Trophoblast cell (in vitro differentiated cells and primary cell): Measurements from ENCODE around the gene PRKCE.

Experiments
- DNase-seq, 2 donors: peaks; one replicate each; pipeline ENCODE4 v3.0.0-alpha.2; 2016
- H2AFZ ChIP-seq: 2 replicates; pipeline ENCODE4 v1.6.1; 2013; ENCODE audit warnings: low read length, moderate library complexity, mild to moderate bottlenecking; ENCODE audit not compliant: insufficient read depth, poor library complexity
- H2AK5ac ChIP-seq: 2 replicates; pipeline ENCODE4 v1.6.1; 2013; ENCODE audit warnings: mild to moderate bottlenecking, low read length
- H2BK120ac ChIP-seq: 2 replicates; pipeline ENCODE4 v1.6.1; 2013; ENCODE audit warnings: low read length, mild to moderate bottlenecking, moderate library complexity; ENCODE audit not compliant: insufficient read depth, poor library complexity
- H2BK12ac ChIP-seq: 2 replicates; pipeline ENCODE4 v1.6.1; 2013; ENCODE audit warnings: mild to moderate bottlenecking, low read length, moderate library complexity
- H2BK5ac ChIP-seq: 2 replicates; pipeline ENCODE4 v1.6.1; 2013; ENCODE audit warnings: low read length, low read depth, moderate library complexity, mild to moderate bottlenecking; ENCODE audit not compliant: poor library complexity
- H3K14ac ChIP-seq: 2 replicates; pipeline ENCODE4 v1.6.1; 2013; ENCODE audit warnings: mild to moderate bottlenecking, low read length
- H3K18ac ChIP-seq: 2 replicates; pipeline ENCODE4 v1.6.1; 2013; ENCODE audit warnings: mild to moderate bottlenecking, low read length
- H3K23ac ChIP-seq: 2 replicates; pipeline ENCODE4 v1.6.1; 2013; ENCODE audit warnings: low read length
- H3K27ac ChIP-seq: 2 replicates; pipeline ENCODE4 v1.5.1; 2013; ENCODE audit warnings: low read depth, mild to moderate bottlenecking, inconsistent platforms, low read length, moderate library complexity
- H3K27me3 ChIP-seq: 2 replicates; pipeline ENCODE4 v1.6.1; 2013; ENCODE audit warnings: inconsistent platforms, mild to moderate bottlenecking, low read length, moderate library complexity; ENCODE audit not compliant: insufficient read depth
- H3K36me3 ChIP-seq, 2 experiments: 1 replicate in 1 of 2; 2 replicates in 1 of 2; pipeline ENCODE4 v1.6.1; 2013; ENCODE audit warnings: low read length in 2 of 2, mild to moderate bottlenecking in 2 of 2, moderate library complexity in 1 of 2; ENCODE audit not compliant: insufficient read depth in 2 of 2, control insufficient read depth in 1 of 2
- H3K4ac ChIP-seq: 2 replicates; pipeline ENCODE4 v1.6.1; 2013; ENCODE audit warnings: low read depth, mild to moderate bottlenecking, low read length, moderate library complexity
- H3K4me1 ChIP-seq, 2 experiments: 1 replicate in 1 of 2; 2 replicates in 1 of 2; pipeline ENCODE4 v1.6.1; 2013; ENCODE audit warnings: low read length in 2 of 2, mild to moderate bottlenecking in 2 of 2, moderate library complexity in 1 of 2; ENCODE audit not compliant: insufficient read depth in 2 of 2, control insufficient read depth in 1 of 2
- H3K4me2 ChIP-seq: 2 replicates; pipeline ENCODE4 v1.6.1; 2013; ENCODE audit warnings: inconsistent platforms, mild to moderate bottlenecking, low read length, moderate library complexity
- H3K4me3 ChIP-seq: 2 replicates; pipeline ENCODE4 v1.5.1; 2013; ENCODE audit warnings: mild to moderate bottlenecking, low read depth, low read length, inconsistent platforms
- H3K79me1 ChIP-seq: one replicate; pipeline ENCODE4 v1.6.1; 2013; ENCODE audit warnings: low read length
- H3K79me2 ChIP-seq: 2 replicates; pipeline ENCODE4 v1.6.1; 2013; ENCODE audit warnings: low read length, mild to moderate bottlenecking; ENCODE audit not compliant: control insufficient read depth, insufficient read depth, poor library complexity
- H3K9ac ChIP-seq: 2 replicates; pipeline ENCODE4 v1.6.1; 2013; ENCODE audit warnings: mild to moderate bottlenecking, low read length
- H3K9me3 ChIP-seq: 2 replicates; pipeline ENCODE4 v1.6.1; 2013; ENCODE audit warnings: low read depth, mild to moderate bottlenecking, control low read depth, inconsistent platforms, low read length; ENCODE audit not compliant: insufficient read depth
- H4K12ac ChIP-seq: 2 replicates; pipeline ENCODE4 v1.6.1; 2013; ENCODE audit warnings: low read depth, mild to moderate bottlenecking, low read length, moderate library complexity
- H4K8ac ChIP-seq: 2 replicates; pipeline ENCODE4 v1.6.1; 2013; ENCODE audit warnings: low read depth, mild to moderate bottlenecking, low read length, moderate library complexity
- H4K91ac ChIP-seq: one replicate; pipeline ENCODE4 v1.6.1; 2013; ENCODE audit warnings: low read depth, mild to moderate bottlenecking, low read length, moderate library complexity
- WGBS: extraction: QIAGEN DNeasy Blood & Tissue Kit; methylation state at CpG from one replicate; pipeline ENCODE4 v1.1.7; 2013; ENCODE audit warnings: missing lambda C conversion rate; ENCODE audit not compliant: insufficient read length, insufficient coverage; ENCODE audit errors: extremely low coverage; 5-methylcytosine and 5-hydroxymethylcytosine counted together

PRKCE gene

GRCh38 chr2:46123013-46123412 lies 471.5 kb downstream of the PRKCE start:
- no peak overlapping the region for H2BK5ac ChIP-seq
- H4K91ac ChIP-seq = no peak overlapping the region
- H3K27ac ChIP-seq = no peak overlapping the region
- no peak overlapping the region for H2BK12ac ChIP-seq
- DNase-seq = no peak
- no peaks in the 10 kb centered on the region for H3K36me3 ChIP-seq
- no peak overlapping the region for H2BK120ac ChIP-seq
- no peak overlapping the region for H3K23ac ChIP-seq
- H3K18ac ChIP-seq = no peak overlapping the region
- H4K12ac ChIP-seq = no peak overlapping the region
- no peak overlapping the region for H3K4me3 ChIP-seq
- no peaks in the 10 kb centered on the region for H3K79me1 ChIP-seq
- peaks cover 2 to 4% of the 10 kb centered on the region in 2 experiments for H3K4me1 ChIP-seq
- no peak overlapping the region for H3K4ac ChIP-seq
- H4K8ac ChIP-seq = no peak overlapping the region
- H3K4me2 ChIP-seq = no peak overlapping the region
- H2AK5ac ChIP-seq = no peak overlapping the region
- no peak overlapping the region for H2AFZ ChIP-seq
- no peaks in the 10 kb centered on the region for H3K79me2 ChIP-seq
- no peaks in the 10 kb centered on the region for H3K9me3 ChIP-seq
- H3K27me3 ChIP-seq = no peaks in the 10 kb centered on the region
- H3K14ac ChIP-seq = no peak overlapping the region
- H3K9ac ChIP-seq = no peak overlapping the region

GRCh38 chr2:46125798-46126197 lies 474.3 kb downstream of the PRKCE start:
- no peak for DNase-seq
- Histone ChIP-seq H3K4ac (no peak overlapping the region), H3K79me1 (no peaks in the 10 kb centered on the region), H3K9ac (no peak overlapping the region), H2AFZ (no peak overlapping the region), H3K4me3 (no peak overlapping the region), H3K36me3 (no peaks in the 10 kb centered on the region), H3K4me1 (peaks cover 0 to 4% of the 10 kb centered on the region in 2 experiments), H2AK5ac (no peak overlapping the region), H2BK12ac (peak overlapping the region; percentile 68), H2BK120ac (no peak overlapping the region), H3K4me2 (no peak overlapping the region), H4K12ac (no peak overlapping the region), H3K18ac (no peak overlapping the region), H4K8ac (no peak overlapping the region), H4K91ac (no peak overlapping the region), H3K9me3 (no peaks in the 10 kb centered on the region), H3K27me3 (no peaks in the 10 kb centered on the region), H3K27ac (no peak overlapping the region), H3K23ac (no peak overlapping the region), H2BK5ac (no peak overlapping the region), H3K14ac (no peak overlapping the region), H3K79me2 (no peaks in the 10 kb centered on the region)
- no CpG with 5 or more reads among the region's 4 CpGs for WGBS

GRCh38 chr2:46126571-46126970 lies 475.1 kb downstream of the PRKCE start:
- H3K4me2 ChIP-seq = no peak overlapping the region
- H3K4me3 ChIP-seq = no peak overlapping the region
- no peak overlapping the region for H3K18ac ChIP-seq
- H2AK5ac ChIP-seq = no peak overlapping the region
- H3K9me3 ChIP-seq = no peaks in the 10 kb centered on the region
- no peak overlapping the region for H3K9ac ChIP-seq
- no peak overlapping the region for H3K27ac ChIP-seq
- no peaks in the 10 kb centered on the region for H3K79me2 ChIP-seq
- no peak overlapping the region for H3K4ac ChIP-seq
- no CpG with 5 or more reads among the region's 4 CpGs for WGBS
- no peaks in the 10 kb centered on the region for H3K36me3 ChIP-seq
- no peak overlapping the region for H4K91ac ChIP-seq
- H2BK12ac ChIP-seq = no peak overlapping the region
- H4K12ac ChIP-seq = no peak overlapping the region
- no peaks in the 10 kb centered on the region for H3K79me1 ChIP-seq
- H2BK120ac ChIP-seq = no peak overlapping the region
- no peak overlapping the region for H2BK5ac ChIP-seq
- H3K27me3 ChIP-seq = no peaks in the 10 kb centered on the region
- no peak overlapping the region for H3K23ac ChIP-seq
- peaks cover 0 to under 1% of the 10 kb centered on the region in 2 experiments for H3K4me1 ChIP-seq
- H3K14ac ChIP-seq = no peak overlapping the region
- no peak overlapping the region for H2AFZ ChIP-seq
- H4K8ac ChIP-seq = no peak overlapping the region
- no peak for DNase-seq

- Histone ChIP-seq H3K79me1 (no peaks in the 10 kb centered on the region), H2BK5ac (no peak overlapping the region), H3K9me3 (peaks cover under 1% of the 10 kb centered on the region), H3K23ac (no peak overlapping the region), H2AFZ (no peak overlapping the region), H2AK5ac (no peak overlapping the region), H3K36me3 (no peaks in the 10 kb centered on the region), H4K8ac (no peak overlapping the region), H4K91ac (no peak overlapping the region), H3K4me1 (no peaks in the 10 kb centered on the region), H2BK120ac (no peak overlapping the region), H2BK12ac (peak overlapping the region; percentile 30), H3K14ac (no peak overlapping the region), H4K12ac (no peak overlapping the region), H3K4me3 (no peak overlapping the region), H3K4me2 (no peak overlapping the region), H3K4ac (no peak overlapping the region), H3K79me2 (no peaks in the 10 kb centered on the region), H3K27ac (no peak overlapping the region), H3K27me3 (no peaks in the 10 kb centered on the region), H3K18ac (no peak overlapping the region), H3K9ac (no peak overlapping the region)
- no peak for DNase-seq
- no CpG with 5 or more reads among the region's 3 CpGs for whole genome bisulfite sequencing
These were observed 475.7 kb downstream of the PRKCE start for GRCh38 chr2:46127176-46127575.
